IMR-90 (cell line): Measurements from ENCODE around the gene FGF12. TPM values are rescaled to one million over a fixed set of nuclear protein-coding genes. Genes with fewer than 3 reads are reported as not detected.

Source experiments
- ATAC-seq: fragments of 200-7000 bp; cut with Tn5 transposase; 2 replicates; pipeline ENCODE4 v1.9.1; 2020; ENCODE audit warnings: low read depth, mild to moderate bottlenecking, moderate library complexity
- BruUV-seq: library from RNA; stranded (reverse); fragments of 400-500 nt; replicated peaks from 2 replicates; lab custom pipeline; 2021; lab: Mats Ljungman, UMichigan
- CTCF ChIA-PET: fragments of 300-600 bp; formaldehyde crosslinking; extraction: SDS; loops from one replicate; lab custom pipeline; 2021; ENCODE audit warnings: antibody characterized with exemption; lab: Yijun Ruan, JAX
- POLR2A ChIA-PET: fragments of 300-600 bp; sonication (Branson Sonifier 250); formaldehyde crosslinking; loops from one replicate; lab custom pipeline; 2022; ENCODE audit warnings: antibody characterized with exemption; ENCODE audit not compliant: unreplicated experiment; lab: Charles Lee
- DNase-seq: peaks from one replicate; pipeline ENCODE4 v3.0.0; 2013
- H2AFZ ChIP-seq: replicated peaks from 2 replicates; pipeline ENCODE3; 2013; ENCODE audit warnings: low read length, mild to moderate bottlenecking; ENCODE audit not compliant: poor library complexity
- H2AK5ac ChIP-seq: 2 replicates; pipeline ENCODE4 v1.6.1; 2013; ENCODE audit warnings: low read depth, low read length, inconsistent platforms
- H2AK9ac ChIP-seq: replicated peaks from 2 replicates; pipeline ENCODE3; 2013; ENCODE audit warnings: mild to moderate bottlenecking, low read depth, low read length, moderate library complexity; ENCODE audit not compliant: poor library complexity
- H2BK120ac ChIP-seq: 2 replicates; pipeline ENCODE4 v1.6.1; 2013; ENCODE audit warnings: low read depth, low read length, inconsistent platforms
- H2BK15ac ChIP-seq: 3 replicates; pipeline ENCODE4 v1.6.1; 2013; ENCODE audit warnings: low read depth, low read length, inconsistent platforms
- H2BK20ac ChIP-seq: 2 replicates; pipeline ENCODE4 v1.6.1; 2013; ENCODE audit warnings: low read depth, mild to moderate bottlenecking, inconsistent platforms, low read length, moderate library complexity
- H2BK5ac ChIP-seq: 2 replicates; pipeline ENCODE4 v1.6.1; 2013; ENCODE audit warnings: mild to moderate bottlenecking, low read depth, low read length, inconsistent platforms; ENCODE audit not compliant: poor library complexity, severe bottlenecking
- H3K14ac ChIP-seq: replicated peaks from 2 replicates; pipeline ENCODE4 v1.6.1; 2013; ENCODE audit warnings: low read depth, low read length, inconsistent platforms
- H3K18ac ChIP-seq: 2 replicates; pipeline ENCODE4 v1.6.1; 2013; ENCODE audit warnings: low read depth, low read length, control low read depth
- H3K23ac ChIP-seq: 2 replicates; pipeline ENCODE4 v1.6.1; 2013; ENCODE audit warnings: low read depth, low read length, inconsistent platforms
- H3K27ac ChIP-seq: 2 replicates; pipeline ENCODE4 v1.5.1; 2013; ENCODE audit warnings: mild to moderate bottlenecking, control low read depth, low read length; ENCODE audit not compliant: insufficient read depth
- H3K27me3 ChIP-seq: 2 replicates; pipeline ENCODE4 v1.6.1; 2013; ENCODE audit warnings: low read length; ENCODE audit not compliant: control insufficient read depth, insufficient read depth
- H3K36me3 ChIP-seq: 2 replicates; pipeline ENCODE4 v1.6.1; 2013; ENCODE audit warnings: low read length, mixed read lengths; ENCODE audit not compliant: control insufficient read depth, insufficient read depth
- H3K4ac ChIP-seq: 2 replicates; pipeline ENCODE4 v1.6.1; 2013; ENCODE audit warnings: low read depth, low read length, inconsistent platforms
- H3K4me1 ChIP-seq: 2 replicates; pipeline ENCODE4 v1.6.1; 2013; ENCODE audit warnings: low read length, mixed read lengths; ENCODE audit not compliant: control insufficient read depth, insufficient read depth
- H3K4me2 ChIP-seq: 2 replicates; pipeline ENCODE4 v1.6.1; 2013; ENCODE audit warnings: low read depth, mild to moderate bottlenecking, control low read depth, low read length, moderate library complexity
- H3K4me3 ChIP-seq: 2 replicates; pipeline ENCODE4 v1.5.1; 2013; ENCODE audit warnings: low read depth, mild to moderate bottlenecking, control low read depth, low read length, moderate library complexity; ENCODE audit not compliant: insufficient read depth
- H3K56ac ChIP-seq: 2 replicates; pipeline ENCODE4 v1.6.1; 2013; ENCODE audit warnings: low read length, inconsistent platforms; ENCODE audit not compliant: insufficient read depth; ENCODE audit errors: extremely low read depth
- H3K79me1 ChIP-seq, 2 experiments: 2 replicates each; pipeline ENCODE4 v1.6.1; 2013; ENCODE audit warnings: low read length in 2 of 2, inconsistent platforms in 1 of 2, low read depth in 1 of 2
- H3K9ac ChIP-seq: 2 replicates; pipeline ENCODE4 v1.6.1; 2013; ENCODE audit warnings: low read depth, low read length, control low read depth
- H3K9me1 ChIP-seq: 2 replicates; pipeline ENCODE4 v1.6.1; 2013; ENCODE audit warnings: low read length, inconsistent platforms; ENCODE audit not compliant: insufficient read depth
- H3K9me3 ChIP-seq: 2 replicates; pipeline ENCODE4 v1.6.1; 2013; ENCODE audit warnings: low read length; ENCODE audit not compliant: control insufficient read depth, insufficient read depth
- H4K20me1 ChIP-seq: 2 replicates; pipeline ENCODE4 v1.6.1; 2013; ENCODE audit warnings: low read length, inconsistent platforms; ENCODE audit not compliant: insufficient read depth
- H4K5ac ChIP-seq: 2 replicates; pipeline ENCODE4 v1.6.1; 2013; ENCODE audit warnings: mild to moderate bottlenecking, low read depth, low read length, control low read depth
- H4K8ac ChIP-seq, 2 experiments: 2 replicates each; pipeline ENCODE4 v1.6.1; 2013; ENCODE audit warnings: low read depth in 2 of 2, low read length in 2 of 2, control low read depth in 1 of 2, inconsistent platforms in 1 of 2
- H4K91ac ChIP-seq: 2 replicates; pipeline ENCODE4 v1.6.1; 2013; ENCODE audit warnings: low read depth, low read length, inconsistent platforms; ENCODE audit not compliant: insufficient read depth
- CEBPB ChIP-seq: IDR thresholded peaks from 2 replicates; pipeline ENCODE4 v1.6.1; 2012; ENCODE audit warnings: low read depth, low read length, improper control_type of control experiment
- MAFK ChIP-seq: IDR thresholded peaks from 2 replicates; pipeline ENCODE4 v1.6.1; 2012; ENCODE audit warnings: low read depth, low read length, improper control_type of control experiment
- WGBS, 2 experiments: methylation state at CpG; one replicate each; pipeline versions ENCODE4 v1.1.5 to v1.1.7; 2013; ENCODE audit warnings: missing lambda C conversion rate in 2 of 2; ENCODE audit not compliant: insufficient read length in 1 of 2; ENCODE audit errors: extremely low coverage in 2 of 2; 5-methylcytosine and 5-hydroxymethylcytosine counted together
- dilution Hi-C: fragments of 300-500 bp; cut with HindIII; formaldehyde crosslinking; loops from one replicate; pipeline ENCODE4 v1.14.3; 2018; ENCODE audit warnings: low sequenced_read_pairs; ENCODE audit not compliant: unreplicated experiment
- in situ Hi-C: fragments of 300-500 bp; cut with MboI; formaldehyde crosslinking; loops from 3 replicates; pipeline ENCODE4 v1.14.3; 2019; ENCODE audit warnings: low sequenced_read_pairs, inconsistent platforms, mixed read lengths
- intact Hi-C: fragments of 100-400 bp; cut with micrococcal nuclease; formaldehyde crosslinking; loops from 2 replicates; pipeline ENCODE4 v1.10.0; 2022
- polyA plus RNA-seq, 3 experiments: library from polyadenylated mRNA; depleted of rRNA; stranded (reverse); fragments of >200 nt; gene quantifications; 2 replicates each; pipeline ENCODE4 v1.2.3, GENCODE V29; 2012; ENCODE audit warnings: low replicate concordance in 1 of 3
- total RNA-seq: library from RNA; depleted of rRNA; stranded (reverse); fragments of >200 nt; gene quantifications from 2 replicates; pipeline ENCODE4 v1.2.3, GENCODE V29; 2012

FGF12 gene
- total and polyA plus RNA-seq, 2 of the 4 experiments (the other 2 are of a cell fraction): not detected

DNA sequence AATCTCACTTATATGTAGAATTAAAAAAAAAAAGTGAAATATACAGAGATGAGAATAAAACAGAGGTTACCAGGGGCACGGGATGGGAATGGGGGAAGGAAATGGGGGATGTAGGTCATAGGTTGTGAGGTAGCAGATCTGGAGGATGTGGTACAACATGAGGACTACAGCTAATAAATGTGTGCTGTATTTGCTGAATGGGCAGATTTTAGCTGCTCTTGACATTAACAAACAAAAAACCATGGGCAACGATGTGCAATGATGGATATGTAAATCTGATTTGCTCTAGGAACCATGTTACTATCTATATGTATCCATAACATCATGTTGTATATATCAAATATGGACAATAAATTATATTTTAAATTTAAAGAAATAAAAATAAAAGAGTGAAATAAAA, 87.4 kb downstream of the FGF12 start:
- no peak overlapping the region for H2AK5ac ChIP-seq
- no peak overlapping the region for H4K91ac ChIP-seq
- no peaks in the 10 kb centered on the region for H3K9me1 ChIP-seq
- H3K14ac ChIP-seq: no peak overlapping the region
- no peak for DNase-seq
- in situ Hi-C loops (no loop called here), dilution Hi-C loops (no loop called here), intact Hi-C loops (no loop called here)
- H3K9me3 ChIP-seq: peaks cover 2% of the 10 kb centered on the region; the same call in 1 of the 2 replicates
- no TSS peak for BruUV-seq
- no peak overlapping the region for H3K4ac ChIP-seq
- no peak overlapping the region for H2BK120ac ChIP-seq
- H4K20me1 ChIP-seq: no peaks in the 10 kb centered on the region
- no peak for ATAC-seq
- H3K23ac ChIP-seq: no peak overlapping the region
- no peak overlapping the region for H3K9ac ChIP-seq
- H2BK5ac ChIP-seq: no peak overlapping the region
- H4K8ac ChIP-seq: no peak overlapping the region
- H3K18ac ChIP-seq: no peak overlapping the region
- no peak overlapping the region for H3K27ac ChIP-seq
- H2AFZ ChIP-seq: no peak overlapping the region
- no peaks in the 10 kb centered on the region for H3K27me3 ChIP-seq
- H3K36me3 ChIP-seq: no peaks in the 10 kb centered on the region
- no peak overlapping the region for H2BK20ac ChIP-seq
- ChIA-PET POLR2A (no interaction called here), CTCF (no interaction called here)
- H3K79me1 ChIP-seq: no peaks in the 10 kb centered on the region
- no peak overlapping the region for H4K5ac ChIP-seq
- WGBS, 2 experiments: no CpG with 5 or more reads among the region's 2 CpGs
- no peaks in the 10 kb centered on the region for H3K4me1 ChIP-seq
- no peak overlapping the region for H3K4me3 ChIP-seq
- H2BK15ac ChIP-seq: no peak overlapping the region
- peak; percentile 87 for TF ChIP-seq MAFK
- no peak for TF ChIP-seq CEBPB
- no peak overlapping the region for H3K56ac ChIP-seq
- no peak overlapping the region for H2AK9ac ChIP-seq
- no peak overlapping the region for H3K4me2 ChIP-seq
